Endothelial cell of umbilical vein (primary cell): Measurements from ENCODE around the gene GLDC.

Experiments
- CTCF ChIP-seq, 2 donors: IDR thresholded peaks; 1 replicate in 1 of 2; 2 replicates in 1 of 2; pipeline ENCODE4 v1.5.1; 2011; ENCODE audit warnings: low read length in 2 of 2, mild to moderate bottlenecking in 2 of 2, moderate library complexity in 2 of 2, control low read depth in 1 of 2, inconsistent platforms in 1 of 2, low read depth in 1 of 2; ENCODE audit not compliant: insufficient read depth in 1 of 2; ENCODE audit errors: extremely low read depth in 1 of 2
- EZH2 ChIP-seq: IDR thresholded peaks from 2 replicates; pipeline ENCODE4 v1.6.1; 2012; ENCODE audit warnings: borderline replicate concordance, low read depth, mild to moderate bottlenecking, moderate library complexity, low read length, inconsistent platforms; ENCODE audit not compliant: severe bottlenecking
- FOS ChIP-seq: IDR thresholded peaks from 2 replicates; pipeline ENCODE4 v1.6.1; 2011; ENCODE audit warnings: mild to moderate bottlenecking, low read length, moderate library complexity, borderline replicate concordance; ENCODE audit not compliant: insufficient read depth
- GATA2 ChIP-seq: IDR thresholded peaks from 2 replicates; pipeline ENCODE4 v1.7.0; 2011; ENCODE audit warnings: low read depth, mild to moderate bottlenecking, moderate library complexity, mixed read lengths, low read length; ENCODE audit not compliant: insufficient read length, insufficient read depth
- JUN ChIP-seq: IDR thresholded peaks from 2 replicates; pipeline ENCODE4 v1.6.1; 2011; ENCODE audit warnings: borderline replicate concordance, low read depth; ENCODE audit not compliant: insufficient read length, insufficient read depth
- MAX ChIP-seq: IDR thresholded peaks from 2 replicates; pipeline ENCODE4 v1.6.1; 2011; ENCODE audit not compliant: insufficient read depth, insufficient read length
- MYC ChIP-seq: IDR thresholded peaks from one replicate; pipeline ENCODE4 v1.6.1; 2011; ENCODE audit warnings: mild to moderate bottlenecking, low read depth, low read length
- POLR2A ChIP-seq: IDR thresholded peaks from 2 replicates; pipeline ENCODE4 v1.6.1; 2012; ENCODE audit warnings: low read depth, mild to moderate bottlenecking, control low read depth, low read length
- POLR2AphosphoS5 ChIP-seq: IDR thresholded peaks from 2 replicates; pipeline ENCODE4 v1.6.1; 2012; ENCODE audit warnings: low read depth, mild to moderate bottlenecking, control low read depth, low read length, moderate library complexity; ENCODE audit not compliant: insufficient read depth

GRCh38 chr9:6631207-6631512 lies 14.4 kb downstream of the GLDC start:
- no peak for TF ChIP-seq CTCF (IDR thresholded peaks at IDR 0.05; ENCODE audit: extremely low read depth in 1 of 2, insufficient read depth in 1 of 2, low read depth in 1 of 2, low read length in 2 of 2)
- TF ChIP-seq JUN, result no peak
- TF ChIP-seq POLR2A, result no peak
- TF ChIP-seq FOS, result no peak
- TF ChIP-seq EZH2, result no peak
- no peak for TF ChIP-seq GATA2
- no peak for TF ChIP-seq POLR2AphosphoS5
- no peak for TF ChIP-seq MAX
- no peak for TF ChIP-seq MYC
